Upper lobe of left lung (tissue), 6 donors: ENCODE data around the gene NET1. TPM values are rescaled to one million over a fixed set of nuclear protein-coding genes. Genes with fewer than 3 reads are reported as not detected.
A peak's percentile ranks its signal among the peaks of the same experiment; 100 is the strongest.

Experiments
- ATAC-seq, 2 donors: fragments of 200-7000 bp; cut with Tn5 transposase; one replicate each; pipeline ENCODE4 v1.9.1; 2022; ENCODE audit warnings: mild to moderate bottlenecking in 2 of 2, moderate library complexity in 2 of 2; ENCODE audit not compliant: low FRiP score in 2 of 2
- DNase-seq, 2 donors: peaks; one replicate each; pipeline ENCODE4 v3.0.0-alpha.2; 2019 to 2020
- H3K27ac ChIP-seq, 4 donors: fragments of 200-600 bp; sonication (generic); one replicate each; pipeline ENCODE4 v1.5.1; 2016 to 2019
- H3K27me3 ChIP-seq, 4 donors: fragments of 200-600 bp; sonication (generic); one replicate each; pipeline ENCODE4 v1.5.1; 2017 to 2019
- H3K36me3 ChIP-seq, 4 donors: fragments of 200-600 bp; sonication (generic); one replicate each; pipeline ENCODE4 v1.5.1; 2016 to 2019
- H3K4me1 ChIP-seq, 4 donors: fragments of 200-600 bp; sonication (generic); one replicate each; pipeline ENCODE4 v1.5.1; 2018 to 2019
- H3K4me3 ChIP-seq, 4 donors: fragments of 200-600 bp; sonication (generic); one replicate each; pipeline ENCODE4 v1.5.1; 2017 to 2019; ENCODE audit warnings: mild to moderate bottlenecking in 2 of 4, moderate library complexity in 1 of 4
- H3K9me3 ChIP-seq, 4 donors: fragments of 200-600 bp; sonication (generic); one replicate each; pipeline ENCODE4 v1.5.1; 2018 to 2019
- EP300 ChIP-seq, 4 donors: sonication (generic); formaldehyde crosslinking; IDR thresholded peaks; one replicate each; pipeline ENCODE4 v1.5.1; 2017; ENCODE audit warnings: antibody characterized with exemption in 4 of 4, control low read depth in 2 of 4
- POLR2A ChIP-seq, 4 donors: fragments of 450-650 bp; IDR thresholded peaks; one replicate each; pipeline ENCODE4 v1.5.1; 2016 to 2017; ENCODE audit warnings: antibody characterized with exemption in 4 of 4, mild to moderate bottlenecking in 2 of 4
- POLR2AphosphoS5 ChIP-seq, 2 donors: sonication (generic); formaldehyde crosslinking; IDR thresholded peaks; one replicate each; pipeline ENCODE4 v1.5.1; 2017; ENCODE audit warnings: antibody characterized with exemption in 2 of 2
- WGBS, 2 donors: methylation state at CpG; one replicate each; pipeline ENCODE4 v1.1.5; 2017 to 2018; 5-methylcytosine and 5-hydroxymethylcytosine counted together
- total RNA-seq, 6 donors: library from RNA; depleted of rRNA in 4 of 6; stranded (reverse); fragments of >200 nt in 4 of 6; gene quantifications; one replicate each; pipeline versions ENCODE4 v1.1.0 to v1.2.1, GENCODE V29; 2016 to 2021
- TF ChIP-seq, protein P1 (sequence below), 6 experiments: fragments of 450-650 bp in 4 of 6; fragments of 200-600 bp in 2 of 6; sonication (generic) in 2 of 6; IDR thresholded peaks; one replicate each; pipeline ENCODE4 v1.5.1; 2016 to 2019; ENCODE audit warnings: antibody characterized with exemption in 6 of 6
- donor health status: DM: no; HTN: no; CAD: no; lungs with moderate emphysema.
- donor health status: DM: no; HTN: yes; CAD: no; lungs with severe emphysema.

NET1 gene
- total RNA-seq, 6 donors from 2014 or later, result 24.1 to 85.0 (median 47.2) TPM

DNA sequence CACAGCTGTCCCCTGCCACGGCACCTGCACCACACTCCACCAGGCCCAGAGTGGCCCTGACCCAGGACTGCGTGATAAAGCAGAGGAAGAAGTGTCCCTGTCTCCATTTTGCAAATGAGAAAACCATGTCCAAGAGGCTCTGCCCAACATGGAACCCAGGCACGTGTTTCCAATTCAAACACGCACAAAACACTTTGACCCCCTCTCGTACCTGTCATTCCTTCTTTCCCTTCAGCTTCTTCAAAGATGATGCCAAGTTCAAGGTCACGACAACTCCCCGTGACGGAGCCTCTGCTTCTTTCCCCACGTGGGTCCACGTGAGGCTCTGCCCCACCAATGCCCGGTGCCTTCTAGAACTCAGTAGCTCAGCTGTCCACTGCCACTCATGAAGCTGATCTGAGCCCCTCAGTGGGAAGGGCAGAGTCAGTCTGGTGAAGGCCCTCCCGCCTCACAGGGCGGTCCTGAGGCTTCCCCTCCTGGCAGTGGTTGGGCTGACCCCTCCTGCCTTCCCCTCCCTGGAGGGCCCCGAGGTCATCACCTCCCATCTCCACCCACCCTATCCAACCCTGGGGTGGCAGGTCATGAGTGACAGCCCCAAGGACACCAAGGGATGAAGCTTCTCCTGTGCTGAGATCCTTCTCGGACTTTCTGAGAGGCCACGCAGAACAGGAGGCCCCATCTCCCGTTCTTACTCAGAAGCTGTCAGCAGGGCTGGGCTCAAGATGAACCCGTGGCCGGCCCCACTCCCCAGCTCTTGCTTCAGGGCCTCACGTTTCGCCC lies 68.0 kb downstream of the NET1 start:
- Histone ChIP-seq H3K4me1 (no peaks in the 10 kb centered on the region), H3K27ac (no peak overlapping the region), H3K36me3 (no peaks in the 10 kb centered on the region), H3K4me3 (no peak overlapping the region), H3K27me3 (no peaks in the 10 kb centered on the region), H3K9me3 (no peaks in the 10 kb centered on the region)
- 88 to 93% methylated on average over 13 to 21 of the region's 21 CpGs for WGBS, 2 donors
- TF ChIP-seq EP300 (IDR thresholded peaks at IDR 0.05), result no peak
- TF ChIP-seq, protein P1, sequence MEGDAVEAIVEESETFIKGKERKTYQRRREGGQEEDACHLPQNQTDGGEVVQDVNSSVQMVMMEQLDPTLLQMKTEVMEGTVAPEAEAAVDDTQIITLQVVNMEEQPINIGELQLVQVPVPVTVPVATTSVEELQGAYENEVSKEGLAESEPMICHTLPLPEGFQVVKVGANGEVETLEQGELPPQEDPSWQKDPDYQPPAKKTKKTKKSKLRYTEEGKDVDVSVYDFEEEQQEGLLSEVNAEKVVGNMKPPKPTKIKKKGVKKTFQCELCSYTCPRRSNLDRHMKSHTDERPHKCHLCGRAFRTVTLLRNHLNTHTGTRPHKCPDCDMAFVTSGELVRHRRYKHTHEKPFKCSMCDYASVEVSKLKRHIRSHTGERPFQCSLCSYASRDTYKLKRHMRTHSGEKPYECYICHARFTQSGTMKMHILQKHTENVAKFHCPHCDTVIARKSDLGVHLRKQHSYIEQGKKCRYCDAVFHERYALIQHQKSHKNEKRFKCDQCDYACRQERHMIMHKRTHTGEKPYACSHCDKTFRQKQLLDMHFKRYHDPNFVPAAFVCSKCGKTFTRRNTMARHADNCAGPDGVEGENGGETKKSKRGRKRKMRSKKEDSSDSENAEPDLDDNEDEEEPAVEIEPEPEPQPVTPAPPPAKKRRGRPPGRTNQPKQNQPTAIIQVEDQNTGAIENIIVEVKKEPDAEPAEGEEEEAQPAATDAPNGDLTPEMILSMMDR (IDR thresholded peaks at IDR 0.05), result no peak
- TF ChIP-seq POLR2AphosphoS5 (IDR thresholded peaks at IDR 0.05), result no peak
- no peak for TF ChIP-seq POLR2A (IDR thresholded peaks at IDR 0.05)
- DNase-seq (no peak), ATAC-seq (peak; percentile 17 to 51)

DNA sequence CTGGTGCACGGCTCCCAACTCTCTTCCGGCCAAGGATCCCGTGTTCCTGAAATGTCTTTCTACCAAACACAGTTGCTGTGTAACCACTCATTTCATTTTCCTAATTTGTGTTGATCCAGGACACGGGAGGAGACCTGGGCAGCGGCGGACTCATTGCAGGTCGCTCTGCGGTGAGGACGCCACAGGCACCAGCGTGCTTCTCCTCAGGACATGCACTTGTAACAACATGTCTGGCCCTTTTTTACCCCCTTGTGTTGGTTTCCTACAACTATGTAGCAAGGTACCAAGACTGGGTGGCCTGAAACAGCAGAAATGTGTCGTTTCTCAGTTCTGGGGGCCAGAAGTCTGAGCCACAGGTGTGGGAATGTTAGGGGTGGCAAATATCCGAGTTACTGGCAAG lies 68.8 kb downstream of the NET1 start:
- DNase-seq, result no peak

DNA sequence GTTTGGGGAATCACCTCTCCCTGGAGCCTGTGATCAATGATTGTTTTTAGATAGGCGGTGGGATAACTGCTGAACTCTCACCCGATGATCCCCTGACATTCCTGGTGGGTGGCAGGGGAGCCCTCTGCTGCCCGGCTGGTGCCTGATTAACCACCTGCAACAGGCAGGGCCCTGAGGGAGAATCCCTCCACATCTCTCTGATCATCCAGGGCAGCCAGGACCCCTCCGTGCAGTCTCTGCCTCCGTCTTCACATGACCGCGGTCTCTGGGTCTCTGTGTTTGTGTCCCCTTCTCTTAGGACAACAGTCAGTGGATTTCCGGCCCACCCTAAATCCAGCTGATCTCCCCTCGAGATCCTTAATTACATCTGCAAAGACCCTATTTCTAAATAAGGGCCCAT lies 69.7 kb downstream of the NET1 start:
- ATAC-seq, result no peak
- no peak for DNase-seq
- Histone ChIP-seq H3K27ac (no peak overlapping the region), H3K9me3 (no peaks in the 10 kb centered on the region), H3K27me3 (no peaks in the 10 kb centered on the region), H3K4me1 (no peaks in the 10 kb centered on the region), H3K36me3 (no peaks in the 10 kb centered on the region), H3K4me3 (no peak overlapping the region)
- no peak for TF ChIP-seq POLR2A (IDR thresholded peaks at IDR 0.05)
- no peak for TF ChIP-seq POLR2AphosphoS5 (IDR thresholded peaks at IDR 0.05)
- TF ChIP-seq, protein P1 (IDR thresholded peaks at IDR 0.05), result no peak
- no peak for TF ChIP-seq EP300 (IDR thresholded peaks at IDR 0.05)
- WGBS, 2 donors, result 90 to 92% methylated on average over 9 of the region's 9 CpGs

More for the DNA sequence above, 68.8 kb downstream of the NET1 start:
- Histone ChIP-seq H3K27me3 (no peaks in the 10 kb centered on the region), H3K27ac (no peak overlapping the region), H3K4me3 (no peak overlapping the region), H3K36me3 (no peaks in the 10 kb centered on the region), H3K9me3 (no peaks in the 10 kb centered on the region), H3K4me1 (no peaks in the 10 kb centered on the region)
- 97 to 98% methylated on average over 12 of the region's 12 CpGs for WGBS, 2 donors
- ATAC-seq, result no peak
- no peak for TF ChIP-seq POLR2A (IDR thresholded peaks at IDR 0.05)
- no peak for TF ChIP-seq POLR2AphosphoS5 (IDR thresholded peaks at IDR 0.05)
- TF ChIP-seq EP300 (IDR thresholded peaks at IDR 0.05), result no peak
- TF ChIP-seq, protein P1 (IDR thresholded peaks at IDR 0.05), result no peak

DNA sequence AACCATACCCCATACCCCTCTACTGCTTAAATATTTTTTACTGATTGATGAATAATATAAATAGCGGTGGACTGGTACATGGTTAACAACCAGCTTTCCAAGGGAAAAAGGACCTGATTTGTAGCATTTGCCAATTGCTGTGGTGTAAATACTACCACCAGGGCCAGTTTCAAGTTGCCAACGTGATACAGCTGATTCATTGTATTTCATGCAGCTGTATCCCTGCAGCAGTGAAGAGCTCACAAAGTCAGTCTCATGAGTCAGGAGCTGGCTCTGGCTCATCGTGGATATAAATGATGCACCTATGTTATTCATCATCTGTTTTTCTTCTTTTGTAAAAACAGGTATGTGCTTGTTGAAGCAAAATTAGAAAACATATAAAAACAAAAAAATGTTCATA lies 71.8 kb downstream of the NET1 start:
- Histone ChIP-seq H3K4me1 (no peaks in the 10 kb centered on the region), H3K36me3 (no peaks in the 10 kb centered on the region), H3K9me3 (no peaks in the 10 kb centered on the region), H3K27me3 (no peaks in the 10 kb centered on the region), H3K4me3 (no peak overlapping the region), H3K27ac (no peak overlapping the region)
- 62 to 89% methylated on average over 3 of the region's 3 CpGs for WGBS, 2 donors
- DNase-seq (no peak), ATAC-seq (no peak)
- TF ChIP-seq, protein P1 (IDR thresholded peaks at IDR 0.05), result no peak
- TF ChIP-seq POLR2A (IDR thresholded peaks at IDR 0.05), result no peak

DNA sequence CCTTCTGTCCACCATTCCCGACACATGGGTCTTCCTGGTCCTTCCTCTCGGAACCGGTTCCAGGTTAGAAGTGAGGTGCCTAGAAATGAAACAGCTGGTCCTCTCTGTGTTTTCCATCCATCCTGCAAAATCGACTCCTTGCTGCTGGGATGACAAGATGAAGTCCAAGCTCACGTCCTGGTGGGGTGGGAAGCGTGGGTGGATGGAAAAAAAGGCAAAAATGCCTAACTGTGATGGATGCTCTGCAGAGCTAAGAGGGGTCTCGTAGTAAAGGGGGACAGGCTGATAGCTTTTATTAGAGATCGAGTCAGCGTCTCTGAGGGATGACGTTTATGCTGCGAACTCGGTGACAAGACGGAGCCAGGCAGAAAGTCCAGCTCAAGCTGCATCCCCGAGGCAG lies 72.9 kb downstream of the NET1 start:
- TF ChIP-seq POLR2AphosphoS5 (IDR thresholded peaks at IDR 0.05) (no peak), EP300 (IDR thresholded peaks at IDR 0.05) (no peak), POLR2A (IDR thresholded peaks at IDR 0.05) (no peak)
- TF ChIP-seq, protein P1 (IDR thresholded peaks at IDR 0.05), result no peak
- ATAC-seq, result no peak
- no peaks in the 10 kb centered on the region for H3K4me1 ChIP-seq
- H3K36me3 ChIP-seq, result no peaks in the 10 kb centered on the region
- H3K4me3 ChIP-seq, result no peak overlapping the region
- no peaks in the 10 kb centered on the region for H3K9me3 ChIP-seq
- no peaks in the 10 kb centered on the region for H3K27me3 ChIP-seq
- no peak for DNase-seq
- WGBS, 2 donors, result 88 to 90% methylated on average over 14 of the region's 14 CpGs
- no peak overlapping the region for H3K27ac ChIP-seq
